GM23338 (cell line): ENCODE measurements around the gene NKAPL. TPM values are rescaled to one million over a fixed set of nuclear protein-coding genes. Genes with fewer than 3 reads are reported as not detected.

Experiments
- ATAC-seq: fragments of 200-7000 bp; cut with Tn5 transposase; 3 replicates; pipeline ENCODE4 v1.9.1; 2020
- DNase-seq: peaks from one replicate; pipeline ENCODE4 v3.0.0-alpha.2; 2015; ENCODE audit warnings: low spot score
- H2AFZ ChIP-seq: fragments of 200-600 bp; sonication (generic); 2 replicates; pipeline ENCODE4 v1.8.0; 2016; ENCODE audit warnings: antibody characterized with exemption, mild to moderate bottlenecking, moderate library complexity
- H3F3A ChIP-seq: fragments of 200-600 bp; sonication (generic); replicated peaks from 2 replicates; pipeline ENCODE4 v1.8.0; 2017; ENCODE audit warnings: antibody characterized with exemption, mixed run types, low read depth
- H3K27ac ChIP-seq: fragments of 200-600 bp; sonication (generic); 2 replicates; pipeline ENCODE4 v1.6.1; 2016; ENCODE audit warnings: low read depth
- H3K27me3 ChIP-seq: fragments of 200-600 bp; sonication (generic); 2 replicates; pipeline ENCODE4 v1.8.0; 2016; ENCODE audit warnings: mild to moderate bottlenecking, mixed run types, moderate library complexity; ENCODE audit not compliant: insufficient read depth
- H3K36me3 ChIP-seq: fragments of 200-600 bp; sonication (generic); 2 replicates; pipeline ENCODE4 v1.8.0; 2016; ENCODE audit warnings: mild to moderate bottlenecking; ENCODE audit not compliant: insufficient read depth
- H3K4me1 ChIP-seq: fragments of 200-600 bp; sonication (generic); 2 replicates; pipeline ENCODE4 v1.8.0; 2016; ENCODE audit warnings: mild to moderate bottlenecking, moderate library complexity; ENCODE audit not compliant: insufficient read depth
- H3K4me2 ChIP-seq: fragments of 200-600 bp; sonication (generic); 2 replicates; pipeline ENCODE4 v1.7.1; 2017; ENCODE audit warnings: mixed run types
- H3K4me3 ChIP-seq: fragments of 200-600 bp; sonication (generic); 2 replicates; pipeline ENCODE4 v1.6.1; 2016; ENCODE audit warnings: mixed run types
- H3K79me2 ChIP-seq: fragments of 200-600 bp; sonication (generic); replicated peaks from 2 replicates; pipeline ENCODE4 v1.8.0; 2017; ENCODE audit warnings: mild to moderate bottlenecking; ENCODE audit not compliant: insufficient read depth
- H3K9me2 ChIP-seq: fragments of 200-600 bp; sonication (generic); 2 replicates; pipeline ENCODE4 v1.8.0; 2017; ENCODE audit not compliant: insufficient read depth
- H4K20me1 ChIP-seq: fragments of 200-600 bp; sonication (generic); replicated peaks from 2 replicates; pipeline ENCODE4 v1.8.0; 2017; ENCODE audit warnings: mild to moderate bottlenecking; ENCODE audit not compliant: insufficient read depth
- H3K27ac Mint-ChIP-seq: 2 replicates; pipeline ENCODE4 v1.8.0; 2020; ENCODE audit warnings: inconsistent platforms, mild to moderate bottlenecking, moderate library complexity, mixed read lengths
- H3K27me3 Mint-ChIP-seq: 3 replicates; pipeline ENCODE4 v1.8.0; 2022; ENCODE audit warnings: low read depth, mild to moderate bottlenecking, moderate library complexity, mixed read lengths, inconsistent platforms; ENCODE audit not compliant: insufficient read depth, poor library complexity
- H3K36me3 Mint-ChIP-seq: 3 replicates; pipeline ENCODE4 v1.8.0; 2021; ENCODE audit warnings: low read depth, mild to moderate bottlenecking, inconsistent platforms, moderate library complexity, mixed read lengths
- H3K4me1 Mint-ChIP-seq: 3 replicates; pipeline ENCODE4 v1.8.0; 2020; ENCODE audit warnings: mild to moderate bottlenecking, inconsistent platforms, mixed read lengths
- H3K4me3 Mint-ChIP-seq: 3 replicates; pipeline ENCODE4 v1.8.0; 2021; ENCODE audit warnings: moderate library complexity, mild to moderate bottlenecking, inconsistent platforms, mixed read lengths
- H3K9me3 Mint-ChIP-seq: 3 replicates; pipeline ENCODE4 v1.8.0; 2020; ENCODE audit warnings: moderate library complexity, mild to moderate bottlenecking, inconsistent platforms, mixed read lengths
- CREB1 ChIP-seq: fragments of 250-450 bp; sonication (Bioruptor Pico); IDR thresholded peaks from 2 replicates; pipeline ENCODE4 v1.5.0; 2020; ENCODE audit warnings: low read depth, mild to moderate bottlenecking, moderate library complexity
- EZH2phosphoT487 ChIP-seq: fragments of 200-600 bp; sonication (generic); IDR thresholded peaks from one replicate; pipeline ENCODE4 v1.8.1; 2018; ENCODE audit warnings: antibody characterized with exemption; ENCODE audit not compliant: unreplicated experiment
- JUNB ChIP-seq: IDR thresholded peaks from one replicate; pipeline ENCODE4 v1.6.1; 2016; ENCODE audit warnings: antibody characterized with exemption; ENCODE audit not compliant: unreplicated experiment
- ZNF114 ChIP-seq: fragments of 250-450 bp; sonication (Bioruptor Pico); IDR thresholded peaks from 2 replicates; pipeline ENCODE4 v1.5.0; 2020; ENCODE audit warnings: mild to moderate bottlenecking, moderate library complexity
- polyA plus RNA-seq: library from polyadenylated mRNA; unstranded; fragments of >200 nt; fragmentation: Nextera tagmentation; extraction: Ambion mirVana; gene quantifications from 2 replicates; pipeline ENCODE4 v1.2.1, GENCODE V29; 2016
- total RNA-seq: library from RNA; depleted of rRNA; stranded (reverse); fragments of >200 nt; shearing (Covaris generic); gene quantifications from 2 replicates; pipeline ENCODE4 v1.2.3, GENCODE V29; 2014
- TF ChIP-seq, protein P1 (sequence below): IDR thresholded peaks from one replicate; pipeline ENCODE4 v1.6.1; 2018; ENCODE audit warnings: antibody characterized with exemption; ENCODE audit not compliant: unreplicated experiment
- TF ChIP-seq, protein P2 (sequence below): IDR thresholded peaks from 2 replicates; pipeline ENCODE4 v1.6.1; 2016; ENCODE audit warnings: antibody characterized with exemption

Gene NKAPL
- total and polyA plus RNA-seq, 2 experiments from 2014 or later = 1.6 to 2.9 TPM

DNA sequence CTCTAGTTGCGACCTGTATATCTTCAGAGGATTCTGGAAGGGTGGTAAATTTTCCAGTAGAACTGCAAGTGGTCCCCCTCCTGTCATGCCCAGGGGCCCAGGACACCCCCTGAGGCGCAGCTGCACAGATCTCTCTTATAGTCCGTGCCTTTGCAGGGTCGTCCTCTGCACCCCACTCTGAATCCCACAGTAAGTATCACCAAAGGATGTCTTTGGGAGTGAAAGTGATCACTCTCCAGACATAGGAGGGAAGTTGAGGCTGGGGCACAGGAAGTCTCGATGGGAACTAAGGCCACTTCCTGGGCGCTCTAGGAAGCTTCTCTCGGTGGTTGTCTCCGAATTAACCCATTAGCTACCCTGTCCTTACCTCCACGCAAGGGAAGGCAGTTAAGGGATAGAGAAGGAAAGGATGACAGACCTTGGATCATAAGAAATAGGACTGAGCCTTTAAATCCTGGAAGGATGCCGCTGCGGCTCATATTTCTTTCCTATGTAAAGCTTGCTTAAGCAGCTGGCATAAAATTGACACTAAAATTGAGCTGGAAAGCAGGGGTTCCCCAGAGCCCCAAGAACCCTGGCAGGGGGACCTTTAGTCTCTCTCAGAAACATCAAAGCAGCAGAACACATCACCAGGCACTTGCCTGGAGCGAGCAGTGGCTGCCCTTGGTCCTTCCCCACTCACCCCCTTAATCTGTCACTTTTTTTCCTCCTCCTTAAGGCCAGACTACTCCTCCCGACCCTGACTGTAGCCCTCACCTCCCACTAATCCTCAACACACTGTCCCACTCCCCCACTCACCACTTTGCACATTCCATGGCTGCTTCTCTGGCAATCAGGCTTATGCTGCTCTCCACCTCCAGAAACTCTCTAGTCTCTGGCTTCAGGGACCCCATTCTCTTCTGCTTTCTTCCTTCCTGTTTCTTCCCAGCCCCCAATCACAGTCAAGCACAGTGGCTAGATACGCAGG, 6.8 kb upstream of the NKAPL start, which contains the start of gene ZKSCAN4:
Gene ZKSCAN4 (minus strand): TSS at position 261 of the 967 bp plus-strand sequence. CDS start 289 bp downstream, outside the sequence.
- H3K27me3 ChIP-seq = 0 out of 2 replicates have a peak, but pooled peaks cover 12% of the 10 kb centered on the region
- Mint-ChIP-seq H3K4me1 (peaks cover 11% of the 10 kb centered on the region), H3K27ac (peak within 1 kb of the TSS; percentile 93), H3K27me3 (peaks cover 10% of the 10 kb centered on the region), H3K9me3 (no peaks in the 10 kb centered on the region), H3K36me3 (peaks cover 8% of the 10 kb centered on the region; the same call in 2 of the 3 replicates), H3K4me3 (peak within 1 kb of the TSS; percentile 99)
- peak within 1 kb of the TSS; percentile 93 for H3K4me3 ChIP-seq
- no peaks in the 10 kb centered on the region for H3K9me2 ChIP-seq
- DNase-seq (peak; percentile 97), ATAC-seq (peak; percentile 98)
- peak within 1 kb of the TSS; percentile 95 for H3K4me2 ChIP-seq
- H3K27ac ChIP-seq = 0 out of 2 replicates have a peak within 1 kb of the TSS, but pooled peaks have one; percentile 36
- TF ChIP-seq JUNB (no peak), CREB1 (CRISPR knock-in tag) (peak; percentile 50; the same call in 1 of the 2 replicates), EZH2phosphoT487 (no peak)
- TF ChIP-seq, protein P1, sequence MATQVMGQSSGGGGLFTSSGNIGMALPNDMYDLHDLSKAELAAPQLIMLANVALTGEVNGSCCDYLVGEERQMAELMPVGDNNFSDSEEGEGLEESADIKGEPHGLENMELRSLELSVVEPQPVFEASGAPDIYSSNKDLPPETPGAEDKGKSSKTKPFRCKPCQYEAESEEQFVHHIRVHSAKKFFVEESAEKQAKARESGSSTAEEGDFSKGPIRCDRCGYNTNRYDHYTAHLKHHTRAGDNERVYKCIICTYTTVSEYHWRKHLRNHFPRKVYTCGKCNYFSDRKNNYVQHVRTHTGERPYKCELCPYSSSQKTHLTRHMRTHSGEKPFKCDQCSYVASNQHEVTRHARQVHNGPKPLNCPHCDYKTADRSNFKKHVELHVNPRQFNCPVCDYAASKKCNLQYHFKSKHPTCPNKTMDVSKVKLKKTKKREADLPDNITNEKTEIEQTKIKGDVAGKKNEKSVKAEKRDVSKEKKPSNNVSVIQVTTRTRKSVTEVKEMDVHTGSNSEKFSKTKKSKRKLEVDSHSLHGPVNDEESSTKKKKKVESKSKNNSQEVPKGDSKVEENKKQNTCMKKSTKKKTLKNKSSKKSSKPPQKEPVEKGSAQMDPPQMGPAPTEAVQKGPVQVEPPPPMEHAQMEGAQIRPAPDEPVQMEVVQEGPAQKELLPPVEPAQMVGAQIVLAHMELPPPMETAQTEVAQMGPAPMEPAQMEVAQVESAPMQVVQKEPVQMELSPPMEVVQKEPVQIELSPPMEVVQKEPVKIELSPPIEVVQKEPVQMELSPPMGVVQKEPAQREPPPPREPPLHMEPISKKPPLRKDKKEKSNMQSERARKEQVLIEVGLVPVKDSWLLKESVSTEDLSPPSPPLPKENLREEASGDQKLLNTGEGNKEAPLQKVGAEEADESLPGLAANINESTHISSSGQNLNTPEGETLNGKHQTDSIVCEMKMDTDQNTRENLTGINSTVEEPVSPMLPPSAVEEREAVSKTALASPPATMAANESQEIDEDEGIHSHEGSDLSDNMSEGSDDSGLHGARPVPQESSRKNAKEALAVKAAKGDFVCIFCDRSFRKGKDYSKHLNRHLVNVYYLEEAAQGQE = no peak
- TF ChIP-seq, protein P2, sequence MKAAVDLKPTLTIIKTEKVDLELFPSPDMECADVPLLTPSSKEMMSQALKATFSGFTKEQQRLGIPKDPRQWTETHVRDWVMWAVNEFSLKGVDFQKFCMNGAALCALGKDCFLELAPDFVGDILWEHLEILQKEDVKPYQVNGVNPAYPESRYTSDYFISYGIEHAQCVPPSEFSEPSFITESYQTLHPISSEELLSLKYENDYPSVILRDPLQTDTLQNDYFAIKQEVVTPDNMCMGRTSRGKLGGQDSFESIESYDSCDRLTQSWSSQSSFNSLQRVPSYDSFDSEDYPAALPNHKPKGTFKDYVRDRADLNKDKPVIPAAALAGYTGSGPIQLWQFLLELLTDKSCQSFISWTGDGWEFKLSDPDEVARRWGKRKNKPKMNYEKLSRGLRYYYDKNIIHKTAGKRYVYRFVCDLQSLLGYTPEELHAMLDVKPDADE = peak; percentile 80
- H4K20me1 ChIP-seq = no peaks in the 10 kb centered on the region
- H3F3A ChIP-seq = no peaks in the 10 kb centered on the region
- peaks cover 6% of the 10 kb centered on the region for H3K36me3 ChIP-seq
- H2AFZ ChIP-seq = peak within 1 kb of the TSS; percentile 97
- H3K4me1 ChIP-seq = peaks cover 11% of the 10 kb centered on the region
- H3K79me2 ChIP-seq = peaks cover 16% of the 10 kb centered on the region

- Histone ChIP-seq H3K27ac (no peak overlapping the region), H3K4me3 (no peak overlapping the region), H3K9me2 (no peaks in the 10 kb centered on the region), H4K20me1 (no peaks in the 10 kb centered on the region), H3K79me2 (peaks cover 16% of the 10 kb centered on the region), H3K4me1 (peaks cover 11% of the 10 kb centered on the region), H2AFZ (no peak overlapping the region), H3F3A (no peaks in the 10 kb centered on the region), H3K4me2 (no peak overlapping the region), H3K27me3 (peaks cover 30% of the 10 kb centered on the region), H3K36me3 (peaks cover 3% of the 10 kb centered on the region; the same call in 1 of the 2 replicates)
- Mint-ChIP-seq H3K27me3 (peaks cover 17% of the 10 kb centered on the region), H3K36me3 (no peaks in the 10 kb centered on the region), H3K9me3 (no peaks in the 10 kb centered on the region), H3K27ac (no peak overlapping the region), H3K4me3 (no peak overlapping the region), H3K4me1 (peaks cover 11% of the 10 kb centered on the region)
- ATAC-seq = no peak
- DNase-seq = peak; percentile 12
- TF ChIP-seq, protein P1 = no peak
- TF ChIP-seq ZNF114 (CRISPR knock-in tag) (no peak), CREB1 (CRISPR knock-in tag) (no peak)
These were observed 5.0 kb upstream of the NKAPL start for GRCh38 chr6:28254121-28254519.
